Left lung (tissue), 14 donors: ENCODE data around the gene PEX11G. TPM values are rescaled to one million over a fixed set of nuclear protein-coding genes. Genes with fewer than 3 reads are reported as not detected.

Source experiments
- ATAC-seq: fragments of 200-7000 bp; cut with Tn5 transposase; one replicate; pipeline ENCODE4 v1.9.1; 2020; ENCODE audit warnings: moderate library complexity
- DNase-seq, 4 donors: peaks; one replicate each; pipeline ENCODE4 v3.0.0-alpha.2; 2013 to 2020
- H3K27ac ChIP-seq, 2 donors: fragments of 200-600 bp; sonication (generic) in 1 of 2; one replicate each; pipeline versions ENCODE4 v1.5.0 to v1.8.0; 2020 to 2021
- H3K27me3 ChIP-seq, 2 donors: fragments of 200-600 bp; sonication (generic) in 1 of 2; one replicate each; pipeline versions ENCODE4 v1.5.0 to v1.8.0; 2020 to 2021
- H3K36me3 ChIP-seq, 2 donors: fragments of 200-600 bp; sonication (generic) in 1 of 2; one replicate each; pipeline versions ENCODE4 v1.5.0 to v1.8.0; 2020 to 2021
- H3K4me1 ChIP-seq, 2 donors: fragments of 200-600 bp; one replicate each; pipeline ENCODE4 v1.8.0; 2021
- H3K4me3 ChIP-seq, 2 donors: fragments of 200-600 bp; sonication (generic) in 1 of 2; one replicate each; pipeline versions ENCODE4 v1.5.0 to v1.8.0; 2020 to 2021; ENCODE audit warnings: mild to moderate bottlenecking in 1 of 2
- H3K9me3 ChIP-seq, 2 donors: fragments of 200-600 bp; sonication (generic) in 1 of 2; one replicate each; pipeline versions ENCODE4 v1.5.0 to v1.8.0; 2020 to 2021
- intact Hi-C, 2 donors: fragments of 100-400 bp; cut with DNase I; formaldehyde crosslinking; loops; one replicate each; pipeline versions ENCODE4 v1.11.2 to v1.14.2; 2022
- long read RNA-seq, 12 donors: library from polyadenylated mRNA in 2 of 12; unstranded in 2 of 12; transcript quantifications; one replicate each; pipeline ENCODE4 v2.0.0 and lab custom pipeline, GENCODE V29; 2019 to 2026
- polyA plus RNA-seq, 6 donors: library from polyadenylated mRNA; unstranded; fragments of 120-200 nt; gene quantifications; one replicate each; pipeline ENCODE4 v1.2.1, GENCODE V29; 2013; ENCODE audit not compliant: insufficient read length in 6 of 6
- total RNA-seq, 2 donors: library from RNA; stranded (reverse); fragmentation: NEBNext Ultra II Directional; extraction: Animal tissue kit (Norgen Biotek cat#: 25700); gene quantifications; one replicate each; pipeline ENCODE4 v1.2.1, GENCODE V29; 2021
- TF ChIP-seq, protein P1 (sequence below), 2 donors: fragments of 200-600 bp; sonication (generic) in 1 of 2; IDR thresholded peaks; one replicate each; pipeline versions ENCODE4 v1.5.0 to v1.8.0; 2021; ENCODE audit warnings: antibody characterized with exemption in 2 of 2
- donor health status: DM: no; HTN: yes; CAD: no.
- donor health status: DM: no; HTN: no; CAD: no.

Gene PEX11G
- total RNA-seq (1 to 10 TPM; 3.6 to 4.6 TPM), polyA plus RNA-seq (1 to 10 TPM; 2.9 to 5.4 (median 4.0) TPM)
- long read RNA-seq, donor 1, partial matches to known transcripts = 107 of 224 reads
- long read RNA-seq, donor 1, other reads (novel, unspliced or antisense) = 114 of 224 reads
- long read RNA-seq, donor 2 = 0 reads
- long read RNA-seq, donor 3, partial matches to known transcripts = 6 of 9 reads
- long read RNA-seq, donor 3, other reads (novel, unspliced or antisense) = 0 of 9 reads
- long read RNA-seq, donor 4, transcript PEX11G-201 (5 exons, 1,062 nt) = major isoform, 5 of 9 reads
- long read RNA-seq, donor 4, partial matches to known transcripts = 0 of 9 reads
- long read RNA-seq, donor 4, other reads (novel, unspliced or antisense) = 4 of 9 reads
- long read RNA-seq, donor 5, partial matches to known transcripts = 49 of 52 reads
- long read RNA-seq, donor 5, other reads (novel, unspliced or antisense) = 0 of 52 reads
- long read RNA-seq, donor 6, partial matches to known transcripts = 0 of 2 reads
- long read RNA-seq, donor 6, other reads (novel, unspliced or antisense) = 0 of 2 reads
- long read RNA-seq, donor 7, partial matches to known transcripts = 0 of 2 reads
- long read RNA-seq, donor 7, other reads (novel, unspliced or antisense) = 0 of 2 reads
- long read RNA-seq, donor 8, partial matches to known transcripts = 0 of 2 reads
- long read RNA-seq, donor 8, other reads (novel, unspliced or antisense) = 0 of 2 reads
- long read RNA-seq, donor 9 = 0 reads
- long read RNA-seq, donor 10, partial matches to known transcripts = 1 of 8 reads
- long read RNA-seq, donor 10, other reads (novel, unspliced or antisense) = 3 of 8 reads
- long read RNA-seq, donor 11 = 0 reads
- long read RNA-seq, donor 12, partial matches to known transcripts = 0 of 54 reads
- long read RNA-seq, donor 12, other reads (novel, unspliced or antisense) = 53 of 54 reads

- no peaks in the 10 kb centered on the region for H3K27me3 ChIP-seq
- TF ChIP-seq, protein P1, sequence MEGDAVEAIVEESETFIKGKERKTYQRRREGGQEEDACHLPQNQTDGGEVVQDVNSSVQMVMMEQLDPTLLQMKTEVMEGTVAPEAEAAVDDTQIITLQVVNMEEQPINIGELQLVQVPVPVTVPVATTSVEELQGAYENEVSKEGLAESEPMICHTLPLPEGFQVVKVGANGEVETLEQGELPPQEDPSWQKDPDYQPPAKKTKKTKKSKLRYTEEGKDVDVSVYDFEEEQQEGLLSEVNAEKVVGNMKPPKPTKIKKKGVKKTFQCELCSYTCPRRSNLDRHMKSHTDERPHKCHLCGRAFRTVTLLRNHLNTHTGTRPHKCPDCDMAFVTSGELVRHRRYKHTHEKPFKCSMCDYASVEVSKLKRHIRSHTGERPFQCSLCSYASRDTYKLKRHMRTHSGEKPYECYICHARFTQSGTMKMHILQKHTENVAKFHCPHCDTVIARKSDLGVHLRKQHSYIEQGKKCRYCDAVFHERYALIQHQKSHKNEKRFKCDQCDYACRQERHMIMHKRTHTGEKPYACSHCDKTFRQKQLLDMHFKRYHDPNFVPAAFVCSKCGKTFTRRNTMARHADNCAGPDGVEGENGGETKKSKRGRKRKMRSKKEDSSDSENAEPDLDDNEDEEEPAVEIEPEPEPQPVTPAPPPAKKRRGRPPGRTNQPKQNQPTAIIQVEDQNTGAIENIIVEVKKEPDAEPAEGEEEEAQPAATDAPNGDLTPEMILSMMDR (IDR thresholded peaks at IDR 0.05) = no peak
- peak within 1 kb of the TSS; percentile 52 to 54 for H3K4me3 ChIP-seq
- H3K9me3 ChIP-seq = no peaks in the 10 kb centered on the region
- no peaks in the 10 kb centered on the region for H3K36me3 ChIP-seq
- peak; percentile 90 to 99 (median 94) for DNase-seq
- H3K27ac ChIP-seq = peak within 1 kb of the TSS; percentile 85 to 88
- peaks cover 4 to 53% of the 10 kb centered on the region in 2 donors for H3K4me1 ChIP-seq
- peak; percentile 96 for ATAC-seq
- intact Hi-C loops = no loop called here
Measured at GRCh38 chr19:7488736-7489353, at the start of gene PEX11G. TSS of gene PEX11G (minus strand) at chr19:7489035. CDS start at chr19:7489010, 25 bp downstream.

DNA sequence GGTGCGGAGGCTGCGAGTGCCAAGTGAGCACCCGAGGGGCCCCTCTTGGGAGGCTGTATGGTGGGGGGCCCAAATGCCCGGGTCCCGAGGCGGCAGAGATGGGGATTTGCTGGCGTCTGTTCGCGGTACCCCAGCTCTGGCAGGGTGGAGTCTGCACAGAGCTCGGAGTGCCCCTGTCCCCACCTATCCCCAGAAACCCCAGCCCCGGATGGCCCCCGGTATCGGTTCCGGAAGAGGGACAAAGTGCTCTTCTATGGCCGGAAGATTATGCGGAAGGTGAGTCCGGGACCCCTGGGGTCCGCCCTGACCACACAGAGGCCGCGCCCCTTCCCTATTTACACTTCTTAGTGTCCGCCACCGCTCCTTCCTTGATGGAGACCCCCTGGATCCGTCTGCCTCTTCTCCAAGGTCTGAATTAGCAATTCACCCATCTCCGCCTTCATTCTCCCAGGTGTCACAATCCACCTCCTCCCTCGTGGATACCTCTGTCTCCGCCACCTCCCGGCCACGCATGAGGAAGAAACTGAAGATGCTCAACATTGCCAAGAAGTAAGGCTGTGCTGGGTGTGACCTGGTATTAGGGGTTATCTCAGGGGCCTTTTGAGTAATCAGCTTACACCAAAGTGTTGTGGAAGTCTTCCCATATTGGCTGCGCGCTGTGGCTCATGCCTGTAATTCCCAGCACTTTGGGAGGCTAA, 47.3 kb upstream of the PEX11G start:
- no peak for ATAC-seq
- Histone ChIP-seq H3K4me1 (peaks cover 7 to 51% of the 10 kb centered on the region in 2 donors), H3K27ac (peak overlapping the region; percentile 81 to 93), H3K27me3 (no peaks in the 10 kb centered on the region), H3K4me3 (peak overlapping the region; percentile 83 to 90), H3K9me3 (no peaks in the 10 kb centered on the region), H3K36me3 (peaks cover 0 to 68% of the 10 kb centered on the region in 2 donors)
- TF ChIP-seq, protein P1 (IDR thresholded peaks at IDR 0.05) = no peak
- no peak for DNase-seq
- intact Hi-C loops = no loop called here

DNA sequence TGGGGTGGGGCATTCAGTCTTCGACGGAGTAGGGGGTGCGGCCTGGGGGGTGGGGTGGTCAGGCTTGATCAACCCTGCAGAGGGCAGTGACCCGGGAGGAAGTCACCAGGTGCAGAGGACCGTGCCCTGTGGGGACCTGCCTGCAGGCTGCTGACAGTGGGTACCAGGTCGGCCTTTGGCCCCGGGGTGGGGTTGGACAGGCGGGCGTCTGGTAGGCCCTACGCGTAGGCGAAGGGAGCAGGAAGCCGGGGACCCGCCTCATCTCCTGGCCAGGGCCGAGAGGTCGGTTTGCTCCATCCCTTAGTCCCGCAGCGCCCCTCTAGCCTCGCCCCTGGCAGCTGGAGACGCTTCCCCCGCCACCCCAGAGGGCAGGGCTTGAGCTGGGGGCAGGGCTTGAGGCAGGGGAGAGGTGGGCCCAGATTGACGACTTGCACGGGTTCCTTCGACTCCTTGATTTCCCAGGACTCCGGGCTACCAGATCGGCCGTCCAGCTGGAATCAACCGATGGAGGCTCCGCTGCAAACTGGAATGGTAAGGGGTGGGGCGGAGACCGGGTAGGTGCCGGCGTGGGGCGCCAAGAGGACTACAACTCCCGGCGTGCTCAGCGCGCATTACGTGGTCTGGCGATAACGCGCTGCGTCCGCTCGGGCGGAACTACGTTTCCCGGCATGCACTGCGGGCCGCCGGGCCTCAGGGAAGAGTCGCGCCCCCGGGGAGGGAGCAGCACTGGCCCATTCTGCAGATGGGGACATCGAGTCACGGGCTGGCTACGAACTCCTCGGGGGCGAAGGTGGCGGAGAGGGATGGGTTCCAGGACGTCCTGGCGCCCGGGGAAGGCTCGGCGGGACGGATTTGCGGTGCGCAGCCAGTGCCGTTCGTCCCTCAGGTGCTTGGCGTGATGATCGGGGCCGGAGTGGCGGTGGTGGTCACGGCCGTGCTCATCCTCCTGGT, 46.5 kb upstream of the PEX11G start, which contains the start of gene PNPLA6:
TSS of gene PNPLA6 (plus strand) at position 671 of the 951 bp plus-strand sequence. CDS start at position 743, 72 bp downstream.
- Histone ChIP-seq H3K9me3 (no peaks in the 10 kb centered on the region), H3K36me3 (peaks cover 0 to 68% of the 10 kb centered on the region in 2 donors), H3K27me3 (no peaks in the 10 kb centered on the region), H3K4me1 (peaks cover 7 to 43% of the 10 kb centered on the region in 2 donors), H3K4me3 (peak within 1 kb of the TSS; percentile 83 to 90), H3K27ac (peak within 1 kb of the TSS; percentile 81 to 93)
- TF ChIP-seq, protein P1 (IDR thresholded peaks at IDR 0.05) = no peak
- peak; percentile 89 for ATAC-seq
- DNase-seq = peak; percentile 96 to 98 (median 97)
- intact Hi-C loops = no loop called here

DNA sequence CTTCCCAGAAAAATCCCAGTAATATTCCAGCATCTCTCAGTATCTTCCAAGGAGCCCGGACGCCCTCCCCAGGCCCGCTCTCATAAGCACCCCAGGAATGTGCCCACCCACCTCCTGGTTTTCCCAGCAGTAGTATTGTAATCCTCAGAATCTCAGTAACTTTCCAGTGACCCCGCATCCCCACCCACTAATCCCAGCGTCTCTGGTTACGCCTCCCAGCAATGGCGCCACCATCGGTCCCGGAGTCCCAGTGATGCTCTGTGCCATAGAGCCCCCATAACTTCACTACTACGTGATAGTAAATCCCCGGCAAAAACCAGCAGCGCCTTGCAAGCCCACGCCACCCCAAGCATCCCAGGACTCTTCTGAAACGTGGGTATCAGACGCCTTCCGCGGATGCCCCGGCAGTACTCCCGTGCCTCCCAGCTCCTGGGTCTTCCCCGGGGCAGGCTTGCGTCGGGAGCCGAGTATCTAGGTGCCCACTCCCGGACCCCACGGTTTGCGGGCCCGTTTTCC, 45.8 kb upstream of the PEX11G start:
- no peaks in the 10 kb centered on the region for H3K27me3 ChIP-seq
- peak in 3 of 4 donors; percentile 68 to 80 (median 72) for DNase-seq
- peaks cover 7 to 43% of the 10 kb centered on the region in 2 donors for H3K4me1 ChIP-seq
- TF ChIP-seq, protein P1 (IDR thresholded peaks at IDR 0.05) = no peak
- ATAC-seq = peak; percentile 55
- peak overlapping the region; percentile 81 to 93 for H3K27ac ChIP-seq
- no peaks in the 10 kb centered on the region for H3K9me3 ChIP-seq
- peaks cover 0 to 68% of the 10 kb centered on the region in 2 donors for H3K36me3 ChIP-seq
- intact Hi-C loops = no loop called here
- peak overlapping the region; percentile 83 to 90 for H3K4me3 ChIP-seq
